ENCODE data around the gene CLCN7.

- TF ChIP-seq CTCF (conservative IDR thresholded peaks at IDR 0.05) (no peak), ZFX (IDR thresholded peaks at IDR 0.05) (no peak)
These were observed 23.0 kb downstream of the CLCN7 start for GRCh38 chr16:1451702-1452392.

All from C4-2B (cell line).